ENCODE data around the gene DLX1.

Gene DLX1

DNA sequence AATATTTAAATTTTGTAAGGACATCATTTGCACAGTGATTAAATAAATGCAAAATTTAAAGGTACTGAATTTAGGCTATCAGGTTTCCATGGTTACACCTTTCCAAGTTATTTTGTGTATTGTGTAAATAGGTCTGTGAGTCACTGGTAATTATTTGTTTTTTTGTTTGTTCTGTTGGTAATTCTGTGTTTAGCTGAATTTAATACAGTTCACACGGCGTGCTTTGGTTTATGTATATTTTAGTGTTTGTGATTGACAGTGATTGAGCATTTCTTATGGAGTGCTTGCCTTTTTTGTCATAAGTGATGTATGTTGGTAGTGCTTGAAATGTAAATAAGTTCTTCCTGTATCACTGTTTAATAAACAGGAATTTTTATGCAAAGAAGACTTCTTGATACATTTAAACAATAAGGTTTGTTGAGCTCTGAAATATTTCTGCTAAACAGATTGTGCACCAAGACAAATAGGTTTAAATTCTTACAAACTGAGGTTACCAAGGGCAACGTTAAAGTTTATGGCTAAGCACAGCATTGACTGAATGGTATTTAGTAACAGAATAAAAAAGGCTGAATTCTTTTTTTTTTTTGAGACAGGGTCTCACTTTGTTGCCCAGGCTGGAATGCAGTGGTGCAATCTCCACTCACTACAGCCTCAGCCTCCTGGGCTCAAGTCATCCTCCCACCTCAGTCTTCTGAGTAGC, 38.3 kb upstream of the DLX1 start:
- no peak for DNase-seq (ENCODE audit: low read depth, low spot score)
- in situ Hi-C loops (cut with HindIII; ENCODE audit: low sequenced_read_pairs), result no loop called here
- H3K4me3 ChIP-seq (ENCODE audit: low read depth, low read length), result no peak overlapping the region
- TF ChIP-seq, protein P1, sequence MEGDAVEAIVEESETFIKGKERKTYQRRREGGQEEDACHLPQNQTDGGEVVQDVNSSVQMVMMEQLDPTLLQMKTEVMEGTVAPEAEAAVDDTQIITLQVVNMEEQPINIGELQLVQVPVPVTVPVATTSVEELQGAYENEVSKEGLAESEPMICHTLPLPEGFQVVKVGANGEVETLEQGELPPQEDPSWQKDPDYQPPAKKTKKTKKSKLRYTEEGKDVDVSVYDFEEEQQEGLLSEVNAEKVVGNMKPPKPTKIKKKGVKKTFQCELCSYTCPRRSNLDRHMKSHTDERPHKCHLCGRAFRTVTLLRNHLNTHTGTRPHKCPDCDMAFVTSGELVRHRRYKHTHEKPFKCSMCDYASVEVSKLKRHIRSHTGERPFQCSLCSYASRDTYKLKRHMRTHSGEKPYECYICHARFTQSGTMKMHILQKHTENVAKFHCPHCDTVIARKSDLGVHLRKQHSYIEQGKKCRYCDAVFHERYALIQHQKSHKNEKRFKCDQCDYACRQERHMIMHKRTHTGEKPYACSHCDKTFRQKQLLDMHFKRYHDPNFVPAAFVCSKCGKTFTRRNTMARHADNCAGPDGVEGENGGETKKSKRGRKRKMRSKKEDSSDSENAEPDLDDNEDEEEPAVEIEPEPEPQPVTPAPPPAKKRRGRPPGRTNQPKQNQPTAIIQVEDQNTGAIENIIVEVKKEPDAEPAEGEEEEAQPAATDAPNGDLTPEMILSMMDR (IDR thresholded peaks at IDR 0.05; ENCODE audit: low read depth, low read length), result no peak

DNA sequence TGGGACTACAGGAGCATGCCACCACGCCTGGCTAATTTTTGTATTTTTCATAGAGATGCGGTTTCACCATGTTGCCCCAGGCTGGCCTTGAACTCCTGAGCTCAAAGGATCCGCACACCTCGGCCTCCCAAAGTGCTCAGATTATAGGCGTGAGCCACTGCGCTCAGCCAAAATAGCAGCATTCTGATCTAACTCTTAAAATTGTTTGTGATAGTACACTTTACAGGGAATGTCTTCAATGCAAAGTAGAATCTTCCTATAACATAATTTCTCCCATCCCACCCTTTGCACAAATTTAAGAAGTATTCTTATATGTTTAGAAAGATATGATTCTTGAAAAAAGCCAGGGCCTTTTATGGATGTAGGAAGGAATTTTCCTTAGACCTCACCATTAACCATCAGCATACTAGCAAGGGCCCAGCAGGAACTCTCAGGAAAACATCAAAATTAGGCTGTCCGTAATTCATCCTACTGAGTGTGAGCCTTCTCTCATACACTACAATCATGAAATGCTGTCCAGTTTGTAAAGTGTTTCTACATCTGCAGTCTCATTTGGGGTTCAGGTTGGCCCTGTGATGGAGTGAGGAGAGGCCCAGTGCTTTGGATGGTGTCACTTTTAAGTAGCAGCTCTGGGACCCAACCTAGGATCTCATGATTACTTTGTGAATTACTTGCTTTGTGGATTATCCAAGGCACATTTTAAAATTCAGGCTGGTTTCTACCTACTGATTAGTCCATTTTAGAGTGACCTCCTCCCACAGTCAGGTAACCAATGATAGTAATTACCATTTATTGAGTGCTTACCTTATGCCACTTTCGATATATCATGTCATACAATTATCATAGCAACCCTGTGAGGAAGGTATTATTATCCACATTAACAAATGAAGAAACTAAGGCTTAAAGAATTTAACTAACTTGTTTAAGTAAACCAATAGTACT, 37.5 kb upstream of the DLX1 start:
- TF ChIP-seq, protein P1 (IDR thresholded peaks at IDR 0.05; ENCODE audit: low read depth, low read length), result no peak
- in situ Hi-C loops (cut with HindIII; ENCODE audit: low sequenced_read_pairs), result no loop called here
- no peak overlapping the region for H3K4me3 ChIP-seq (ENCODE audit: low read depth, low read length)
- no peak for DNase-seq (ENCODE audit: low read depth, low spot score)

DNA sequence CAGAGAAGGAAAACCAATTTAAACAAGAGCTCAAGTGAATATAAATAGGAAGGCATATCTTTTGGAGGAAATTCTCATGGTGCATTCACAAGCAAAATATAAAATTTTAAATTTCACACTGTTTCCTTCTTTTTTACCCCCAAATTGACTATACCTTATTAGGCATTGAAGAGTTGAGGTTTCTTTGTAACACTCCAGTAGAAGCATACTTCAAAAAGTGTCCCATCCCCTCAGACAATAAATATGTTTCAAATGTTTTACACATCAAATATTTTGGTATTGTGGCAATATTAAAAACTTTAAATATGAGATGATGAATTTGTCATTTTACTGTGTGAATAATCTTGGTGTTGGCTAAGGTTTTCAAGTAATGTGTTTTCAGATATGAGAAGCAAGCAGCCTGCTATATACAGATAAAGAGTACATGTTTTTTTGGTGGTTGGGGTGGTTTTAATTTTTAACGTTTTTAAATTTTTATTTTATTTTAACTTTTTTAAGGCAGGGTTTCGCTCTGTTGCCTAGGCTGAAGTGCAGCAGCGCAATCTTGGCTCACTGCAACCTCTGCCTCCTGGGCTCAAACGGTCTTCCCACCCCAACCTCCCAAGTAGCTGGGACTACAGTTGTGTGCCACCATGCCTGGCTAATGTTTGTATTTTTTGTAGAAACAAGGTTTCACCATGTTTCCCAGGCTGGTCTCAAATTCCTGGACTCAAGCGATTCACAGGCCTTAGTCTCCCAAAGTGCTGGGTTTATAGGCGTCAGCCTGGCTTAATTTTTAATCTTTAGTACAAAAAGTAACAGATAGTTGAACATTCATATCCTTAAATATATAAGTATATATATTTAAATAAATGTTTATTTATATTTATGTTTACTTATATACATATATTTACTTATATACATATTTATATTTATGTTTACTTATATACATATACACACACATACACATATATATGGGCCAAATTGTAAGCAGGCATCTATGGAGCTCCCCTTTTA, 36.5 kb upstream of the DLX1 start:
- no peak for DNase-seq (ENCODE audit: low read depth, low spot score)
- H3K4me3 ChIP-seq (ENCODE audit: low read depth, low read length), result no peak overlapping the region
- TF ChIP-seq, protein P1 (IDR thresholded peaks at IDR 0.05; ENCODE audit: low read depth, low read length), result no peak
- in situ Hi-C loops (cut with HindIII; ENCODE audit: low sequenced_read_pairs), result no loop called here

DNA sequence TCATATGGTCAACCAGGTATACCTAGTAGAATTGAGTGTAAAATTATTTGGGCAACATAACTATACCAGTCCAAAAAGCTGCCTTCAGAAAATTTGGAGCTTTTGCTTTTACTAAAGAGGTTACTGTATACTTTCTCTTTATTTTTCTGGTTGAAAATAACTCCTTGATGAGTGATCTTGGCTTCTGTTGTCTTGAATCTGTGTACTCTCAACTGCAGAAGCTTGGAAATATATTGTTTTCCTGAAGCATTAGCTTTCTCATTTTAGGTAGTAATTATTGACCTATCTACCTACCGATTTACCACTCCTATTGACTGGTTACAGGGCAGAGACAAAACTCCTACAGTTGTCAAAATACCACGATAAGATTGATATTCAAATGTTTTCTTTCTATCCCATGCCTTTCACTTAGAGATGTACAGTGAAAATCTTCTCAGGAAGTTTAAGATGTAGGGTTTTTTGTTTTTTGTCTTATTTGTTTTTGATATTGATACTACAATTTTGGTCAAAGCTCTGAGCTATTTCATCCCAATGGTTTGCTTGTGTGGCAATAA, 35.7 kb upstream of the DLX1 start:
- no peak overlapping the region for H3K4me3 ChIP-seq (ENCODE audit: low read depth, low read length)
- no peak for DNase-seq (ENCODE audit: low read depth, low spot score)
- in situ Hi-C loops (cut with HindIII; ENCODE audit: low sequenced_read_pairs), result no loop called here
- TF ChIP-seq, protein P1 (IDR thresholded peaks at IDR 0.05; ENCODE audit: low read depth, low read length), result no peak

DNA sequence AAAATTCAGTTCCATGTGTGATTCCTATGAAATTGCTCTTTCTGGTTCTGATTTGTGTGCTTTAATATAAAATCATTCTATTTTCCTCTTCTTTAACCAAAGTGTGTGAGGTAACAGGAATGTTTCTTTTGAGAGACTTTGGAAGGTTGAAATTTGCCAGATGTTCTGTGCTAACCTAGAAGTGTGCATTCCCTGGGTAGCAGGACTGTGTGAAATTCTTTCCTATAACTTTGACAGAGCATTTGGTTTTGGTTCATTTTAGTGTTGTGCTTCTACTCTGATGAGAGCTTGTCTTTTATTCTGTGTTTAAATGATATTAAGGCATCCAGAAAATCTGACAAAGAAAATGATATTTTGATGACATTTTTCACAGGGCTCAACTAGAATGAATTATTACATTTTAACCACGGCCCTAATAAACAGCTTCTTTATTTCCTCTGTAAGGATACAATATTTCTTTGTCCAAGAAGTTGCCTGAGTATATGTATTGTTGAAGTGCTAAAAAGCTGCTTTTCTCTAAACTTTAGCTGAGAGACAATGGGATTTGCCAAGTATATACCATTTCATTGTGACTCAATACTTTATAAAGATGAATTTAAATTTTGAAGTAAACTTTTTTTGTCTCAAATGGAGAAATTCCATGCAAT, 34.7 kb upstream of the DLX1 start:
- TF ChIP-seq, protein P1 (IDR thresholded peaks at IDR 0.05; ENCODE audit: low read depth, low read length), result no peak
- no peak overlapping the region for H3K4me3 ChIP-seq (ENCODE audit: low read depth, low read length)
- in situ Hi-C loops (cut with HindIII; ENCODE audit: low sequenced_read_pairs), result no loop called here
- DNase-seq (ENCODE audit: low read depth, low spot score), result no peak

Measured in astrocyte of the spinal cord (primary cell).